ENCODE data around the gene MARCHF6. TPM values are rescaled to one million over a fixed set of nuclear protein-coding genes. Genes with fewer than 3 reads are reported as not detected.
A peak's percentile ranks its signal among the peaks of the same experiment; 100 is the strongest.

Gene MARCHF6
- polyA plus RNA-seq, 3 donors = 24.0 to 90.1 (median 31.0) TPM

GRCh38 chr5:10348258-10348657, 5.2 kb upstream of the MARCHF6 start:
- H3K27me3 ChIP-seq (ENCODE audit: control insufficient read depth in 2 of 2, insufficient read depth in 2 of 2, low read length in 2 of 2) = no peaks in the 10 kb centered on the region
- H3K4me1 ChIP-seq (ENCODE audit: control insufficient read depth in 1 of 2, insufficient read depth in 2 of 2, low read length in 2 of 2) = peaks cover 11 to 16% of the 10 kb centered on the region in 2 donors
- no peak overlapping the region for H3K4me3 ChIP-seq (replicated peaks in 1 of 3; ENCODE audit: low read depth in 2 of 3, low read length in 3 of 3)
- no peak overlapping the region for H2AFZ ChIP-seq (ENCODE audit: insufficient read depth, low read depth, low read length, poor library complexity, severe bottlenecking)
- no peak overlapping the region for H3K9ac ChIP-seq (ENCODE audit: insufficient read depth, low read length, poor library complexity, severe bottlenecking)
- H3K36me3 ChIP-seq (replicated peaks in 1 of 2; ENCODE audit: control insufficient read depth in 1 of 2, insufficient read depth in 2 of 2, low read length in 2 of 2) = no peaks in the 10 kb centered on the region
- DNase-seq = no peak
- Mint-ChIP-seq H3K27me3 (ENCODE audit: low read depth in 3 of 3) (no peaks in the 10 kb centered on the region), H3K36me3 (no peaks in the 10 kb centered on the region), H3K9me3 (no peaks in the 10 kb centered on the region), H3K4me1 (peaks cover 11% of the 10 kb centered on the region), H3K27ac (no peak overlapping the region), H3K4me3 (no peak overlapping the region)
- no peaks in the 10 kb centered on the region for H4K20me1 ChIP-seq (ENCODE audit: insufficient read depth, low read length)
- H3K79me2 ChIP-seq (ENCODE audit: insufficient read depth, low read length) = peaks cover 10% of the 10 kb centered on the region
- TF ChIP-seq CTCF (IDR thresholded peaks at IDR 0.05) = no peak
- intact Hi-C loops (cut with micrococcal nuclease) = no loop called here
- 100% methylated on average over 2 of the region's 2 CpGs for WGBS (ENCODE audit: insufficient coverage)
- H3K4me2 ChIP-seq (replicated peaks; ENCODE audit: extremely low read depth, low read length, poor library complexity, severe bottlenecking) = no peak overlapping the region
- no peak overlapping the region for H3K27ac ChIP-seq (ENCODE audit: low read depth in 1 of 2, low read length in 2 of 2)
- H3K9me3 ChIP-seq (replicated peaks in 1 of 2; ENCODE audit: control insufficient read depth in 1 of 2, insufficient read depth in 1 of 2, low read length in 2 of 2) = no peaks in the 10 kb centered on the region

GRCh38 chr5:10351199-10351905, 2.1 kb upstream of the MARCHF6 start:
- Histone ChIP-seq H3K36me3 (replicated peaks in 1 of 2; ENCODE audit: control insufficient read depth in 1 of 2, insufficient read depth in 2 of 2, low read length in 2 of 2) (no peaks in the 10 kb centered on the region), H3K27me3 (ENCODE audit: control insufficient read depth in 2 of 2, insufficient read depth in 2 of 2, low read length in 2 of 2) (no peaks in the 10 kb centered on the region), H4K20me1 (ENCODE audit: insufficient read depth, low read length) (peaks cover 16% of the 10 kb centered on the region), H3K4me2 (replicated peaks; ENCODE audit: extremely low read depth, low read length, poor library complexity, severe bottlenecking) (no peak overlapping the region), H3K4me1 (ENCODE audit: control insufficient read depth in 1 of 2, insufficient read depth in 2 of 2, low read length in 2 of 2) (peaks cover 17 to 32% of the 10 kb centered on the region in 2 donors), H3K4me3 (replicated peaks in 1 of 3; ENCODE audit: low read depth in 2 of 3, low read length in 3 of 3) (no peak overlapping the region), H3K27ac (ENCODE audit: low read depth in 1 of 2, low read length in 2 of 2) (peak overlapping the region in 1 of 2 donors; percentile 98), H3K9me3 (replicated peaks in 1 of 2; ENCODE audit: control insufficient read depth in 1 of 2, insufficient read depth in 1 of 2, low read length in 2 of 2) (no peaks in the 10 kb centered on the region), H2AFZ (ENCODE audit: insufficient read depth, low read depth, low read length, poor library complexity, severe bottlenecking) (no peak overlapping the region), H3K9ac (ENCODE audit: insufficient read depth, low read length, poor library complexity, severe bottlenecking) (no peak overlapping the region), H3K79me2 (ENCODE audit: insufficient read depth, low read length) (peaks cover 40% of the 10 kb centered on the region)
- 100% methylated on average over 2 of the region's 6 CpGs for WGBS (ENCODE audit: insufficient coverage)
- Mint-ChIP-seq H3K4me1 (peaks cover 20% of the 10 kb centered on the region), H3K9me3 (no peaks in the 10 kb centered on the region), H3K27ac (peak overlapping the region in 3 of 7 donors; percentile 11 to 97 (median 97)), H3K4me3 (no peak overlapping the region), H3K27me3 (ENCODE audit: low read depth in 3 of 3) (peaks cover 0 to 3% (median 0%) of the 10 kb centered on the region in 3 donors), H3K36me3 (peaks cover 0 to 2% of the 10 kb centered on the region in 2 donors)
- no peak for TF ChIP-seq CTCF (IDR thresholded peaks at IDR 0.05)
- peak in 1 of 3 donors; percentile 26 for DNase-seq
- intact Hi-C loops (cut with micrococcal nuclease) = loop anchor here in 1 of 2 donors (5.0 to 10.0 kb wide), 3 partner anchors 91 to 283 kb away; partner anchors contain the start of genes ATPSCKMT and ROPN1L

Data from CD14-positive monocyte (primary cell).